Measurements from ENCODE around the gene QPRT.
"Not testable (repeated sequence)": the region's sequence is repeated elsewhere in the genome, so short reads cannot be mapped to it uniquely, and the experiment has no call there.

DNA sequence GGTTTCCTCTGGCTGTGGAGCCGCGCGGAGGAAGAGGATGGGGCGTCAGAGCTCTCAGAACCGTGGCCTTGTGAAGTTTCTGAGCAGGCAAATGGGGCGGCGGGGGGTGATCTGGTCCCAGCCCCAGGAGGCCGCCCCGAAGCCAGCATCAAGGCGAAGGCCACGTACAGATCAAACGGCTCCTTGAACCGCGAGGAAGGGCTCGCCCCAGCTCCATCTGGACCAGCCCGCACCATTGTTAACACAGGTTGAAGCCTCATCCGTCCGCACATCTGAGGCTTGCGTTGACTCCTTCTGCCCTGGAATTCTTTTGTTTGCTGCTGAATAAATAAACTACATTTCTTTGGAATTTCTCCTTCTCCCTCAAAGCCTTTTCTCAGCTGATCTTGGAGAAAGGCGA lies 47.3 kb upstream of the QPRT start:
- not testable (repeated sequence) for TF ChIP-seq TEAD4 (IDR thresholded peaks at IDR 0.05; ENCODE audit: low read depth, low read length); POLR2A (IDR thresholded peaks at IDR 0.05; ENCODE audit: control extremely low read depth in 1 of 2, low read depth in 2 of 2, low read length in 2 of 2); EGR1 (IDR thresholded peaks at IDR 0.05; ENCODE audit: borderline replicate concordance, low read depth, low read length); SIN3A (conservative IDR thresholded peaks at IDR 0.05 in 1 of 2, IDR thresholded peaks at IDR 0.05 in 1 of 2; ENCODE audit: low read depth in 1 of 2, low read length in 2 of 2)
- TF ChIP-seq, protein P1, sequence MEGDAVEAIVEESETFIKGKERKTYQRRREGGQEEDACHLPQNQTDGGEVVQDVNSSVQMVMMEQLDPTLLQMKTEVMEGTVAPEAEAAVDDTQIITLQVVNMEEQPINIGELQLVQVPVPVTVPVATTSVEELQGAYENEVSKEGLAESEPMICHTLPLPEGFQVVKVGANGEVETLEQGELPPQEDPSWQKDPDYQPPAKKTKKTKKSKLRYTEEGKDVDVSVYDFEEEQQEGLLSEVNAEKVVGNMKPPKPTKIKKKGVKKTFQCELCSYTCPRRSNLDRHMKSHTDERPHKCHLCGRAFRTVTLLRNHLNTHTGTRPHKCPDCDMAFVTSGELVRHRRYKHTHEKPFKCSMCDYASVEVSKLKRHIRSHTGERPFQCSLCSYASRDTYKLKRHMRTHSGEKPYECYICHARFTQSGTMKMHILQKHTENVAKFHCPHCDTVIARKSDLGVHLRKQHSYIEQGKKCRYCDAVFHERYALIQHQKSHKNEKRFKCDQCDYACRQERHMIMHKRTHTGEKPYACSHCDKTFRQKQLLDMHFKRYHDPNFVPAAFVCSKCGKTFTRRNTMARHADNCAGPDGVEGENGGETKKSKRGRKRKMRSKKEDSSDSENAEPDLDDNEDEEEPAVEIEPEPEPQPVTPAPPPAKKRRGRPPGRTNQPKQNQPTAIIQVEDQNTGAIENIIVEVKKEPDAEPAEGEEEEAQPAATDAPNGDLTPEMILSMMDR (IDR thresholded peaks at IDR 0.05; ENCODE audit: control extremely low read depth in 1 of 3, insufficient read depth in 1 of 3, low read depth in 1 of 3, low read length in 3 of 3) = not testable (repeated sequence)
